ENCODE data around the gene OTOF.

OTOF gene

DNA sequence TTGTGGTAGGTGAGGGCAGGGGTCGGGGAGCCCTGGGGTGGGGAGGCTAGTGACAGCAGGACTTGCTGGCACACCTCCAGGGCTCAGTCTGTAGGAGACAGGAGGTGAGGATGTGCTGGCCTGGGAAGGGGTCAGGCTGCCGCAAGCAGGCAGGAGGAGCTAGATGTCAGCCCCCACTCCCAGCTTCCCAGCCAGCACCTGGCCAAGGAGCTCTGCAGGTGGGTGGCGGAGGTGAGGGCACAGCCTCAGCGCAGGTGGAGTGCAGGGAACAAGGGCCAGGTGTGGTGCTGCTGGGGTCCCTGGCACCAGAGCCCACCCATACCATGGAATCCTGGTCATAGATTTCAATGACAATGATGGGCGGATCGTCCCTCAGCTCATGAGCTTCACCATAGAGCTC, 2.9 kb downstream of the OTOF start:
- no peak overlapping the region for H3K27ac ChIP-seq
- TF ChIP-seq CTCF (conservative IDR thresholded peaks at IDR 0.05) (no peak), ZFX (IDR thresholded peaks at IDR 0.05) (no peak)

- no peak overlapping the region for H3K27ac ChIP-seq
- TF ChIP-seq ZFX (IDR thresholded peaks at IDR 0.05) (no peak), CTCF (conservative IDR thresholded peaks at IDR 0.05) (no peak)
These were observed 3.6 kb downstream of the OTOF start for GRCh38 chr2:26474261-26474785.

DNA sequence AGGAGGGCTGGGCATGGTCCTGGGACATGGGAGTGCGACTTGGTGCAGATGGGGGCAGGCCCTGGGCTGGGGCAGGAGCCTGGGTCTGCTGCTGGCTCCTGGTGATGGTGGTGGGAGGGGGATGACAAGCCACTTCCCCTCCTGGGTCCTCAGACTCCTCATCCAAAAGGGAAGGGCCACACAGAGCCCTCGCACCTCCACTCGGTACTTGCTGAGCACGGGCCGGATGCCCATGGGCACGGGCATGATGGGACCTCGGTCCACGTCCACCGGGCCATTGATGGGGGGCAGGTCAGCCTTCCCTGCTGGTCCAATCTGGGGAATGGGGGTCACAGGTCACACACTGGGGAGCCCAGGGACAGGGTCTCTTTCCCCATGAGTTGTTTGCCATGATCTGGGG, 4.1 kb downstream of the OTOF start:
- TF ChIP-seq CTCF (conservative IDR thresholded peaks at IDR 0.05), result no peak
- TF ChIP-seq ZFX (IDR thresholded peaks at IDR 0.05), result no peak
- H3K27ac ChIP-seq, result no peak overlapping the region

DNA sequence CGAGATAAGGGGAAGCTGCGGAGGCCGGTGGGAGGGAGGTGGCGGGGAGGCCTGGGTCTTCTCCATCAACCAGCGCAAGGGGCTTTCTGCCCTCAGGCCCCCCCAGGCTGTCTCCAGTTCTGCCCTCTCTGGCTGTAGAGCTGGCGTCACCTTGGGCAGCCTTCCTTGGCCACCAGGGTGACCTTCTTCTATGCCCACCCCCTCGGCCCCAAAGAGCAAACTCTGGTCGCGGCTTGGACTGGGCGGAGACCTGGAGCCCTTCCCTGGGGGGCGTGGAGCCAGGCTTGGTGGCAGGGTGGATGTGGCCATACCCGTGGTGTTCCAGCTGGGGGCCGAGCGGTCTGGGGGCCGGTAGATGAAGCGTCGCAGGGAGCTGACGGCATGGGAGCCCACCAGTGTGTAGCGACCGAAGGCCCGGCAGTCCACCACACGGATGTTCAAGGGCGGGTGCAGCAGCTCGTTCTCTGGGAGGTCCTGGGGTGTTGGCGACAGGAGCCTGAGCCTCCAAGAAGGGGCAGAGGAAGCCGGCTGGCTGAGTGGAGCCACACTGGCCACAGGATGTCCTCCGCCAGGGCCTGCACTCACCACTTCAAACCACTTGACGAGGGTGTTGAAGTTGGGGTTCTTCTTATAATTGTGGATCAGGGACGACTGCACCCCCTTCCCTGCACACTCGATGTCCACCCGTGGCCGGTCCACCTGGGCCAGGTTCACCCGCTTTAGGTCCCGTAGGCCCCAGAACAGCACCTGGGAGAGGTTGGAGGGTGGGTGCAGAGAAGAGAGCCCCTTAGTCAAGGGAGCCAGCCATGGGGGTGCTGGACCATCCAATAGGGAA, 4.9 kb downstream of the OTOF start:
- no peak overlapping the region for H3K27ac ChIP-seq
- no peak for TF ChIP-seq CTCF (conservative IDR thresholded peaks at IDR 0.05)
- TF ChIP-seq ZFX (IDR thresholded peaks at IDR 0.05), result no peak

- no peak; the same call in 1 of the 2 replicates for TF ChIP-seq CTCF (conservative IDR thresholded peaks at IDR 0.05)
- TF ChIP-seq ZFX (IDR thresholded peaks at IDR 0.05), result no peak
- no peak overlapping the region for H3K27ac ChIP-seq
These were observed 5.9 kb downstream of the OTOF start for GRCh38 chr2:26471766-26472706.

DNA sequence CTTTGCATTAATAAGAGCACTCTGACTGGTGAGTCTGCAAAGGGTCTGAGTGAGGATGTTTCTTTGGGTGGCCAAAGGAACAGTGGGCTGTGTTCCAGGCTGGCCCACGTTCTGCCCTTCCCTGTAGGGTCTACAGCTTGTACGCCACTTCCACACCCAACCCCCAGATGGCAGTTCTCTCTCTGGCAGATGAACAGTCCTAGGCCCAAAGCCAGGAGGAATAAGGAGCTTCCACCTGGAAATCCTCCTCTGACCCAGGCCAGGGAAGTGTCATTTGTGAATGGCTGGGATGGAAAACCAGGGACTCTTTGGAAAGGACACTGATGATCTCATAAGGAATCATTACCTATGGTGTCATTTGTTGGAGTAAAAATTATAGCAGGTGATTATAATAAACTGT, 6.6 kb downstream of the OTOF start:
- no peak for TF ChIP-seq CTCF (conservative IDR thresholded peaks at IDR 0.05)
- no peak for TF ChIP-seq ZFX (IDR thresholded peaks at IDR 0.05)
- no peak overlapping the region for H3K27ac ChIP-seq

Data from C4-2B (cell line).